GM23248 (cell line): ENCODE measurements around the gene CALR3. TPM values are rescaled to one million over a fixed set of nuclear protein-coding genes. Genes with fewer than 3 reads are reported as not detected.

Source experiments
- DNase-seq: peaks from one replicate; pipeline ENCODE4 v3.0.0-alpha.2; 2015
- H2AFZ ChIP-seq: fragments of 200-600 bp; sonication (generic); 2 replicates; pipeline ENCODE4 v1.6.1; 2016; ENCODE audit warnings: antibody characterized with exemption
- H3F3A ChIP-seq: fragments of 200-600 bp; sonication (generic); 2 replicates; pipeline ENCODE4 v1.6.1; 2016; ENCODE audit warnings: mild to moderate bottlenecking, antibody characterized with exemption, mixed run types; ENCODE audit not compliant: insufficient read depth
- H3K27ac ChIP-seq: fragments of 200-600 bp; sonication (generic); 2 replicates; pipeline ENCODE4 v1.5.1; 2016; ENCODE audit warnings: mild to moderate bottlenecking
- H3K27me3 ChIP-seq: fragments of 200-600 bp; sonication (generic); replicated peaks from 2 replicates; pipeline ENCODE4 v1.6.1; 2016; ENCODE audit warnings: mild to moderate bottlenecking; ENCODE audit not compliant: insufficient read depth
- H3K36me3 ChIP-seq: fragments of 200-600 bp; sonication (generic); 2 replicates; pipeline ENCODE4 v1.6.1; 2016; ENCODE audit warnings: low read depth, mild to moderate bottlenecking
- H3K4me1 ChIP-seq: fragments of 200-600 bp; sonication (generic); 2 replicates; pipeline ENCODE4 v1.6.1; 2016; ENCODE audit warnings: mild to moderate bottlenecking; ENCODE audit not compliant: insufficient read depth
- H3K4me2 ChIP-seq: fragments of 200-600 bp; sonication (generic); one replicate; pipeline ENCODE4 v1.6.1; 2016; ENCODE audit warnings: mild to moderate bottlenecking; ENCODE audit not compliant: unreplicated experiment
- H3K4me3 ChIP-seq: fragments of 200-600 bp; sonication (generic); 2 replicates; pipeline ENCODE4 v1.5.1; 2016; ENCODE audit warnings: mild to moderate bottlenecking
- H3K79me2 ChIP-seq: fragments of 200-600 bp; sonication (generic); 2 replicates; pipeline ENCODE4 v1.6.1; 2016; ENCODE audit warnings: mild to moderate bottlenecking; ENCODE audit not compliant: insufficient read depth
- H3K9ac ChIP-seq: fragments of 200-600 bp; sonication (generic); 2 replicates; pipeline ENCODE4 v1.6.1; 2016; ENCODE audit warnings: mild to moderate bottlenecking
- H3K9me2 ChIP-seq: fragments of 200-600 bp; sonication (generic); 2 replicates; pipeline ENCODE4 v1.6.1; 2016; ENCODE audit warnings: mixed run types, mild to moderate bottlenecking, moderate library complexity; ENCODE audit not compliant: insufficient read depth
- H3K9me3 ChIP-seq: fragments of 200-600 bp; sonication (generic); one replicate; pipeline ENCODE4 v1.6.1; 2017; ENCODE audit warnings: low read depth
- H4K20me1 ChIP-seq: fragments of 200-600 bp; sonication (generic); 2 replicates; pipeline ENCODE4 v1.6.0; 2016; ENCODE audit not compliant: insufficient read depth
- EZH2 ChIP-seq: fragments of 200-600 bp; sonication (generic); IDR thresholded peaks from 2 replicates; pipeline ENCODE4 v1.6.1; 2018; ENCODE audit warnings: antibody characterized with exemption, mild to moderate bottlenecking; ENCODE audit not compliant: insufficient read depth, poor library complexity, severe bottlenecking
- EZH2phosphoT487 ChIP-seq: fragments of 200-600 bp; sonication (generic); IDR thresholded peaks from 2 replicates; pipeline ENCODE4 v1.6.1; 2018; ENCODE audit warnings: antibody characterized with exemption, moderate library complexity, mild to moderate bottlenecking, low read depth; ENCODE audit not compliant: insufficient read depth
- WGBS, 2 experiments: methylation state at CpG; one replicate each; pipeline ENCODE4 v1.1.6; 2015 to 2017; ENCODE audit warnings: low lambda C conversion rate in 2 of 2, low coverage in 1 of 2; ENCODE audit errors: missing lambda C conversion rate in 2 of 2; 5-methylcytosine and 5-hydroxymethylcytosine counted together
- in situ Hi-C: fragments of 300-500 bp; cut with MboI; formaldehyde crosslinking; loops from 2 replicates; pipeline ENCODE4 v1.15.0; 2020
- polyA plus RNA-seq: library from polyadenylated mRNA; unstranded; fragments of >200 nt; fragmentation: Nextera tagmentation; extraction: Ambion mirVana; gene quantifications from 2 replicates; pipeline ENCODE4 v1.2.1, GENCODE V29; 2016
- total RNA-seq: library from RNA; depleted of rRNA; stranded (reverse); fragments of >200 nt; shearing (Covaris generic); gene quantifications from 2 replicates; pipeline ENCODE4 v1.2.3, GENCODE V29; 2014

CALR3 gene
- total and polyA plus RNA-seq, 2 experiments from 2014 or later: not detected

DNA sequence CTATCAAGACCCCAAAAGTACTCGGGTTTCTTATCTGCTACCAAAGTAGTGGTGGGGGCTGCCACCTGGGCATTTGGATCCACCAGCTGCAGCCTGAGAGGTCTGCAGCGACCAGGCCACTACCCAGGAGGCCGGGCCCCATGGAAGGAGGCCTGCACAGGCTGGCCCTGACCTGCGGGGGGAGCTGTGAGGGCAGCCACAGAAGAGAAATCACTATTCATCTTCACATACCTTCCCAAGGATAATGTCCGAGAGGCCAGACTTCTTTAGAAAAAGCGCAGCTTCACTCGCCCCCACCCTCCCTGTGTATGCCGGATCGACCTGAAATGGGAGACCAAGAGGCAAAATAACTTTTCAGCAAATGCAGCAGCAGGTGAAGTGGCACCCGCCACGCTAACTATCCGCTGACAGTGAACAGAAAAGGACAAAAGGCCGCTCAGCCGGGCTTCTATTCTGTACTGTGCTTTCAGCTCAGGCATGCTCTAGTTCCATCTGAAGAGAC lies 54.3 kb downstream of the CALR3 start:
- DNase-seq: peak; percentile 24
- in situ Hi-C loops: no loop called here

DNA sequence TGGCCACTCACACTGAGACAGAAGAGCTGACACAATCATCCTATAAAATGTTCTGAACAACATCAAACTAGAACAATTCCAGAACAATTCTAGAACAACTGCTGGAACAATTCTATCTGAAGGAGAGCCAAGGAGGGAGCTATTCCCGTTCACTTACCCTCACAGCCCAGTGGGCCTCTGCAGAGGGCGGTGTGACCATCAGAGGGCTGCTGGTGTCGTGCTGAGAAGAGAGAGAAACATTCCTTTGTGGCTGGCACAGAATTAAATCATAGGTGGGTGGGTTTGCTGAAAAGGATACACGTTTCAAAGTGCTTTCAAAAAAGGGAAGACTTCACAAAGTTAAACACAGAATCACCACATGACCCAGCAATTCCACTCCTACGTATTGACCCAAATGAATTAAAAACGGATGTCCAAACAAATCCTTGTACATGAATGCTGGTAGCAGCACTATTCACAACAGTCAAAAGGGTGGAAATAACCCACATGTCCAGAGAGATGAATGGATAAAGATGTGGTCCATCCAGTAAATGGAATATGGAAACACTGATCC lies 59.1 kb downstream of the CALR3 start:
- in situ Hi-C loops: no loop called here
- Histone ChIP-seq H3F3A (peaks cover 20% of the 10 kb centered on the region), H3K27ac (no peak overlapping the region), H3K36me3 (peaks cover 3% of the 10 kb centered on the region; the same call in 1 of the 2 replicates), H3K9me3 (no peaks in the 10 kb centered on the region), H2AFZ (no peak overlapping the region), H3K27me3 (no peaks in the 10 kb centered on the region), H3K9me2 (no peaks in the 10 kb centered on the region), H4K20me1 (no peaks in the 10 kb centered on the region), H3K79me2 (peaks cover 13% of the 10 kb centered on the region), H3K4me3 (no peak overlapping the region), H3K4me2 (no peak overlapping the region), H3K9ac (no peak overlapping the region), H3K4me1 (peaks cover 14% of the 10 kb centered on the region)
- 77 to 78% methylated on average over 6 of the region's 6 CpGs for WGBS, 2 experiments
- TF ChIP-seq EZH2 (no peak), EZH2phosphoT487 (no peak)
- DNase-seq: no peak

More for the DNA sequence above, 54.3 kb downstream of the CALR3 start:
- Histone ChIP-seq H3K4me2 (no peak overlapping the region), H3F3A (0 out of 2 replicates have a peak, but pooled peaks cover 6% of the 10 kb centered on the region), H2AFZ (no peak overlapping the region), H3K79me2 (peaks cover 60% of the 10 kb centered on the region), H3K9me3 (no peaks in the 10 kb centered on the region), H3K27ac (no peak overlapping the region), H3K27me3 (no peaks in the 10 kb centered on the region), H3K4me3 (no peak overlapping the region), H3K9ac (no peak overlapping the region), H3K9me2 (no peaks in the 10 kb centered on the region), H3K36me3 (no peaks in the 10 kb centered on the region; the same call in 1 of the 2 replicates), H3K4me1 (peaks cover 7% of the 10 kb centered on the region), H4K20me1 (no peaks in the 10 kb centered on the region; the same call in 1 of the 2 replicates)
- TF ChIP-seq EZH2phosphoT487 (no peak), EZH2 (no peak)
- WGBS, 2 experiments: 83 to 85% methylated on average over 14 of the region's 14 CpGs

GRCh38 chr19:16435999-16436650 lies 59.8 kb downstream of the CALR3 start:
- DNase-seq: no peak
- Histone ChIP-seq H3K9ac (peak overlapping the region; percentile 30; the same call in 1 of the 2 replicates), H3K4me2 (peak overlapping the region; percentile 23), H3K27ac (peak overlapping the region; percentile 71), H3K9me2 (no peaks in the 10 kb centered on the region), H3F3A (peaks cover 20% of the 10 kb centered on the region), H3K79me2 (peaks cover 6% of the 10 kb centered on the region; the same call in 1 of the 2 replicates), H2AFZ (no peak overlapping the region), H3K4me3 (no peak overlapping the region), H3K36me3 (peaks cover 9% of the 10 kb centered on the region; the same call in 1 of the 2 replicates), H3K9me3 (no peaks in the 10 kb centered on the region), H3K27me3 (no peaks in the 10 kb centered on the region), H4K20me1 (no peaks in the 10 kb centered on the region), H3K4me1 (peaks cover 14% of the 10 kb centered on the region)
- 61 to 65% methylated on average over 9 of the region's 9 CpGs for WGBS, 2 experiments
- no peak for TF ChIP-seq EZH2
- no peak for TF ChIP-seq EZH2phosphoT487
- in situ Hi-C loops: no loop called here

DNA sequence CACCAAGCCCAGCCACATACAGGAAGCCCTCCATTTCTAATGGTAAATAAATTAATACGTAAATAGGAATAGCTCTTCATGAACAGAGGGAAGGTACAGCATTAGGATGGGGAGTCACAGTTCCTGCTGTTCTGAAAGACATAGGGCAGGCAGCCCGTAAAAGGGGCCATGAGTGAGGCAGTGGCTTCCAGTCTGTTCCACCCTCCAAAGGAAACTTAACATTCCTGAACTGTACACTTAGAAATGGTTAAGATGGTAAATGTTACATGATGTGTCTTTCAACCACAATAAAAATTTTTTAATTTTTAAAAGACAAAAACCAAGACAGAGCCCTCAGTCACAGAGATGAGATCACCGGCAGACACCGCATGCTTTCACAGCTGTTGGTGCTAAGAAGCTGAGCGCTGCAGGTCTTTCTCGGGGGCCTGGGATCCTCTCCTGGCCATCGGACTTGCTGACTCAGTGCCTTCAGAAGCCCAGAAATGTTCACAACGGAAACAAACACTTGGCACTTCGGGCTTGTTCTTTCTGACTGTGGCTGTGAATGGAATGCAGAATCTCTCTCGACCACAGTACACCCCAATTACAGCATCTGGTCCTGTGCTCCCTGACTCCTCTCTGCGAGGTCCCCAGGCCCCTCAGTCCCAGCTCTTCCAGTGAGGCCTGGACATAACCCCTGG lies 60.6 kb downstream of the CALR3 start:
- in situ Hi-C loops: no loop called here
- peaks cover 14% of the 10 kb centered on the region for H3K4me1 ChIP-seq
- no peaks in the 10 kb centered on the region for H3K9me3 ChIP-seq
- peaks cover 9% of the 10 kb centered on the region; the same call in 1 of the 2 replicates for H3K36me3 ChIP-seq
- H3K9me2 ChIP-seq: no peaks in the 10 kb centered on the region
- no peak overlapping the region for H3K4me3 ChIP-seq
- H4K20me1 ChIP-seq: no peaks in the 10 kb centered on the region
- peak overlapping the region; percentile 30; the same call in 1 of the 2 replicates for H3K9ac ChIP-seq
- H3K27ac ChIP-seq: peak overlapping the region; percentile 71
- peaks cover 20% of the 10 kb centered on the region for H3F3A ChIP-seq
- H3K79me2 ChIP-seq: no peaks in the 10 kb centered on the region
- no peak overlapping the region for H2AFZ ChIP-seq
- 30 to 44% methylated on average over 11 of the region's 11 CpGs for WGBS, 2 experiments
- no peaks in the 10 kb centered on the region for H3K27me3 ChIP-seq
- no peak for TF ChIP-seq EZH2
- TF ChIP-seq EZH2phosphoT487: no peak
- peak; percentile 92 for DNase-seq
- H3K4me2 ChIP-seq: peak overlapping the region; percentile 27
